Measurements from ENCODE around the gene ZBTB2. TPM values are rescaled to one million over a fixed set of nuclear protein-coding genes. Genes with fewer than 3 reads are reported as not detected.

ZBTB2 gene
- total RNA-seq, 4 donors from 2014 or later, result 2.4 to 9.6 (median 7.6) TPM

DNA sequence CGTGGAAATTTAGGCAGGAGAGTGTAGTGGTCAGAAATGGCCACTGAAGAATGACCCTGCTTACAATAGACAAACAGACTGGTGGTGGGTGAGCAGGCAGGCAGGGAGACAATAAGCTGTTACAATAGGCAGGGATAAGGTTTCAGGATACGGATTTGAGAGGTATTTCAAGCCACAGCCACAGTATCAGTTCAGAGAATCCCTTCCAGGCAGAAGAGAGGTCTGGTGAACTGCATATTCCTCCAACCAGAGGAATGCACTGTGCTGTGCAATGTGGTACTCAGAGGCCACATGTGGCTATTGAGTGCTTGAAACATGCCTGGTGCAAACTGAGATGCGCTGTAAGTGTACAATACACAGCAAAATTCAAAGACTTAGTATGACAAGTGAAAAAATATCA is 40.0 kb upstream of the ZBTB2 start:
- in situ Hi-C loops (cut with MboI; ENCODE audit: low pct_ligation_motif_present in 1 of 4, low pct_unique_long_range_greater_than_20kb in 1 of 4, low sequenced_read_pairs in 3 of 4) (no loop called here), intact Hi-C loops (cut with DNase I; ENCODE audit: low total_unique reads) (no loop called here)
- no peaks in the 10 kb centered on the region for H3K27me3 ChIP-seq
- 90 to 100% methylated on average over 3 of the region's 3 CpGs for WGBS, 2 donors (ENCODE audit: low coverage in 1 of 2)
- TF ChIP-seq POLR2A (IDR thresholded peaks at IDR 0.05) (no peak), EP300 (IDR thresholded peaks at IDR 0.05; ENCODE audit: low read depth) (no peak), POLR2AphosphoS5 (IDR thresholded peaks at IDR 0.05) (no peak)
- TF ChIP-seq, protein P1, sequence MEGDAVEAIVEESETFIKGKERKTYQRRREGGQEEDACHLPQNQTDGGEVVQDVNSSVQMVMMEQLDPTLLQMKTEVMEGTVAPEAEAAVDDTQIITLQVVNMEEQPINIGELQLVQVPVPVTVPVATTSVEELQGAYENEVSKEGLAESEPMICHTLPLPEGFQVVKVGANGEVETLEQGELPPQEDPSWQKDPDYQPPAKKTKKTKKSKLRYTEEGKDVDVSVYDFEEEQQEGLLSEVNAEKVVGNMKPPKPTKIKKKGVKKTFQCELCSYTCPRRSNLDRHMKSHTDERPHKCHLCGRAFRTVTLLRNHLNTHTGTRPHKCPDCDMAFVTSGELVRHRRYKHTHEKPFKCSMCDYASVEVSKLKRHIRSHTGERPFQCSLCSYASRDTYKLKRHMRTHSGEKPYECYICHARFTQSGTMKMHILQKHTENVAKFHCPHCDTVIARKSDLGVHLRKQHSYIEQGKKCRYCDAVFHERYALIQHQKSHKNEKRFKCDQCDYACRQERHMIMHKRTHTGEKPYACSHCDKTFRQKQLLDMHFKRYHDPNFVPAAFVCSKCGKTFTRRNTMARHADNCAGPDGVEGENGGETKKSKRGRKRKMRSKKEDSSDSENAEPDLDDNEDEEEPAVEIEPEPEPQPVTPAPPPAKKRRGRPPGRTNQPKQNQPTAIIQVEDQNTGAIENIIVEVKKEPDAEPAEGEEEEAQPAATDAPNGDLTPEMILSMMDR (IDR thresholded peaks at IDR 0.05), result no peak
- H3K4me3 ChIP-seq, result no peak overlapping the region
- H3K27ac ChIP-seq, result no peak overlapping the region
- peaks cover 0 to under 1% (median 0%) of the 10 kb centered on the region in 4 donors for H3K4me1 ChIP-seq
- no peak for DNase-seq
- no peaks in the 10 kb centered on the region for H3K9me3 ChIP-seq
- peaks cover 0 to 32% (median 11%) of the 10 kb centered on the region in 4 donors for H3K36me3 ChIP-seq

GRCh38 chr6:151430886-151431285 is 39.5 kb upstream of the ZBTB2 start:
- intact Hi-C loops (cut with DNase I; ENCODE audit: low total_unique reads) (no loop called here), in situ Hi-C loops (cut with MboI; ENCODE audit: low pct_ligation_motif_present in 1 of 4, low pct_unique_long_range_greater_than_20kb in 1 of 4, low sequenced_read_pairs in 3 of 4) (no loop called here)
- Histone ChIP-seq H3K27ac (no peak overlapping the region), H3K4me1 (no peaks in the 10 kb centered on the region), H3K27me3 (no peaks in the 10 kb centered on the region), H3K9me3 (no peaks in the 10 kb centered on the region), H3K4me3 (no peak overlapping the region), H3K36me3 (peaks cover 0 to 32% (median 11%) of the 10 kb centered on the region in 4 donors)
- 88 to 89% methylated on average over 3 of the region's 3 CpGs for WGBS, 2 donors (ENCODE audit: low coverage in 1 of 2)
- TF ChIP-seq POLR2A (IDR thresholded peaks at IDR 0.05) (no peak), POLR2AphosphoS5 (IDR thresholded peaks at IDR 0.05) (no peak), EP300 (IDR thresholded peaks at IDR 0.05; ENCODE audit: low read depth) (no peak)
- TF ChIP-seq, protein P1 (IDR thresholded peaks at IDR 0.05), result no peak
- DNase-seq, result no peak

DNA sequence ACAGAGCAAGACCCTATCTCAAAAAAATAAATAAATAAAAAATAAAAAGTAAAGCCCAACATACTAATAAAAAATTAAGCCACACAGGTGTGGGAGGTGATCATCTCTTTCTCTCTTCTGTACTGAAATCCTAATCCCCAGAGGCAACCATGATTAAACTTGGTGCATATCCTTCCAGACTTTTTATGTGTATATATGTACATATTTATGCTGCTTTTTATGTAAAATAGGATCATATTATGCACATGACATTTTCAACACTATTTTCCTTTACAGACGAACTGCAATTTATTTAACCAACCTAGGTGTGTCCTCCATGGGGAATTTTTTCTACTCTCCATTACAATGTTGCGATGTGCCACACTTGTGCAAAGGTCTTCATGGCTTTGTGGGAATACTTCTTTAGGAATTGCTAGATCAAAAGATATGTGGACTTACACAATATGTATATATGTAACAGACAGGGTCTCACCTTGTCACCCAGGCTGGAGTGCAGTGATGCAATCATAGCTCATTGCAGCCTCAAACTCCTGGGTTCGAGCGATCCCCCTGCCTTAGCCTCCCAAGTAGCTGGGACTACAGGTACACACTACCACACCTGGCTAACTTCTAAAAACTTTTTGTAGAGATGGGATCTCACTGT is 36.9 kb upstream of the ZBTB2 start:
- WGBS, 2 donors (ENCODE audit: low coverage in 1 of 2), result 86 to 100% methylated on average over 1 to 4 of the region's 4 CpGs
- H3K4me3 ChIP-seq, result no peak overlapping the region
- H3K4me1 ChIP-seq, result no peaks in the 10 kb centered on the region
- TF ChIP-seq, protein P1 (IDR thresholded peaks at IDR 0.05), result no peak
- TF ChIP-seq EP300 (IDR thresholded peaks at IDR 0.05; ENCODE audit: low read depth) (no peak), POLR2A (IDR thresholded peaks at IDR 0.05) (no peak), POLR2AphosphoS5 (IDR thresholded peaks at IDR 0.05) (no peak)
- peaks cover 0 to 36% (median 11%) of the 10 kb centered on the region in 4 donors for H3K36me3 ChIP-seq
- in situ Hi-C loops (cut with MboI; ENCODE audit: low pct_ligation_motif_present in 1 of 4, low pct_unique_long_range_greater_than_20kb in 1 of 4, low sequenced_read_pairs in 3 of 4), result no loop called here
- DNase-seq, result no peak
- no peak overlapping the region for H3K27ac ChIP-seq
- intact Hi-C loops (cut with DNase I; ENCODE audit: low total_unique reads), result no loop called here
- H3K27me3 ChIP-seq, result no peaks in the 10 kb centered on the region
- no peaks in the 10 kb centered on the region for H3K9me3 ChIP-seq

DNA sequence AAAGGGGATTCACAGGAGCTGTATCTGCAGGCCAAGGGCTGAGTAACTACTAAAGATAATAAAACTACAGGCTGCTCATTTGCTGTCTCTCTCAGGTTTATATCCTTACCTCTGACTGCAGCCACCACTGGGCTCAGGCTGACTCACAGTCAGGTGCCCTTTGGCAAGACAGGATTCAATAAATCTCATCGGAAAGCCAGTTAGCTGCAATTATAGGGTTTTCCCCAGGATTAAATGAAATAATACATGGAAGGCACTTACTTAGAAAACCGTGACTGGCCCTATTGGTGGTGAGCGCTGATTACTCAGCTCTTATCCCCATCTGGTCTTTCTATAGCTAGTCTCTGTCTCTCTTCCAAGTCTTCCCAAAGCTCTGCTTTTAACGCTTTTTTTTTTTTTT is 34.2 kb upstream of the ZBTB2 start:
- no peak overlapping the region for H3K4me3 ChIP-seq
- WGBS, 2 donors (ENCODE audit: low coverage in 1 of 2), result 80 to 90% methylated on average over 4 of the region's 4 CpGs
- TF ChIP-seq EP300 (IDR thresholded peaks at IDR 0.05; ENCODE audit: low read depth), result no peak
- TF ChIP-seq, protein P1 (IDR thresholded peaks at IDR 0.05), result no peak
- H3K36me3 ChIP-seq, result peaks cover 0 to 39% (median 13%) of the 10 kb centered on the region in 4 donors
- intact Hi-C loops (cut with DNase I; ENCODE audit: low total_unique reads), result no loop called here
- in situ Hi-C loops (cut with MboI; ENCODE audit: low pct_ligation_motif_present in 1 of 4, low pct_unique_long_range_greater_than_20kb in 1 of 4, low sequenced_read_pairs in 3 of 4), result no loop called here
- H3K4me1 ChIP-seq, result no peaks in the 10 kb centered on the region
- no peaks in the 10 kb centered on the region for H3K9me3 ChIP-seq
- peak; percentile 15 for DNase-seq
- no peak overlapping the region for H3K27ac ChIP-seq
- H3K27me3 ChIP-seq, result no peaks in the 10 kb centered on the region

All from transverse colon (tissue), 4 donors.